Measurements from ENCODE around the gene KCNE1.

GRCh38 chr21:34519694-34520093 is 7.7 kb upstream of the KCNE1 start:
- TF ChIP-seq MAFK (IDR thresholded peaks at IDR 0.05; ENCODE audit: low read depth, low read length) (no peak), POLR2A (IDR thresholded peaks at IDR 0.05; ENCODE audit: low read depth, low read length) (no peak), CTCF (conservative IDR thresholded peaks at IDR 0.05; ENCODE audit: low read depth, low read length) (no peak), RFX5 (IDR thresholded peaks at IDR 0.05; ENCODE audit: low read depth, low read length) (no peak), SMC3 (IDR thresholded peaks at IDR 0.05; ENCODE audit: low read depth, low read length) (no peak), RCOR1 (IDR thresholded peaks at IDR 0.05; ENCODE audit: insufficient replicate concordance, low read length) (no peak), BHLHE40 (IDR thresholded peaks at IDR 0.05; ENCODE audit: low read depth, low read length) (no peak), RAD21 (IDR thresholded peaks at IDR 0.05; ENCODE audit: low read length) (no peak), MXI1 (IDR thresholded peaks at IDR 0.05; ENCODE audit: borderline replicate concordance, low read depth, low read length) (no peak), CEBPB (IDR thresholded peaks at IDR 0.05; ENCODE audit: low read depth, low read length) (no peak)
